Measurements from ENCODE around the gene LILRB2.
A peak's percentile ranks its signal among the peaks of the same experiment; 100 is the strongest.
"Not testable (repeated sequence)": the region's sequence is repeated elsewhere in the genome, so short reads cannot be mapped to it uniquely, and the experiment has no call there.

Gene LILRB2

DNA sequence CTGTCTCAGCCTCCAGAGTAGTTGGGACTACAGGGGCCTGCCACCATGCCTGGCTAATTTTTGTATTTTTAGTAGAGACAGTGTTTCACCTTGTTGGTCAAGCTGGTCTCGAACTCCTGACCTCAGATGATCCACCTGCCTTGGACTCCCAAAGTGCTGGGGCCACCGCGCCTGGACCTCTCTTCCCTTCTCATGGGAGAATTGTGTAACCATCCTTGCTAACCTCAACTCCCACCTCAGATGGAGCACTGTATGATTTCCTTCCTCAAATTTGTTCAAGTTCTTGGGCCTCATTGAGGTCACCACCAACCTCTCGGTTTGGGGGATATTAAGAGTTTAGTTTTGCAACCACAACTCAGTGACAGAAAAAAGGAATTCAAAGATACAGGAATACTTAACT, 21.3 kb upstream of the LILRB2 start:
- no peak for DNase-seq

DNA sequence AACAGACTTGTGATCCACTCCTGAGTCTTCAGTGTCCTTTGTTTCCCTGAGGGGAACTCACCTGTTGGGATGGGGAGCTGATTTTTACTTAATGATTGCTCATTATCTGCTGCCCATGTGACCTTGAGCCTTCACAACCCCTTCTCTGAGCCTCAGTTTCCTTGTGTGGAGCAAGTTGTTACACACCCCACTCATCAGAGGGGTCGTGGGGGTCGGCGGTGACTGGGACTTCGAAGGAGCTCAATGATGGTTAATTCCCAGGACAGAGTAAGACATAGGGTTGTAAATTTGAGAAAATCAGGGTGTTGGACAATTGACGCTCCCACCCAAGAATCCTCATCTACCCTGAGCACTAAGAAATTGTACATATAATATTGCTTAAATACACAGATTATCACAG, 18.6 kb upstream of the LILRB2 start:
- no peak for DNase-seq

DNA sequence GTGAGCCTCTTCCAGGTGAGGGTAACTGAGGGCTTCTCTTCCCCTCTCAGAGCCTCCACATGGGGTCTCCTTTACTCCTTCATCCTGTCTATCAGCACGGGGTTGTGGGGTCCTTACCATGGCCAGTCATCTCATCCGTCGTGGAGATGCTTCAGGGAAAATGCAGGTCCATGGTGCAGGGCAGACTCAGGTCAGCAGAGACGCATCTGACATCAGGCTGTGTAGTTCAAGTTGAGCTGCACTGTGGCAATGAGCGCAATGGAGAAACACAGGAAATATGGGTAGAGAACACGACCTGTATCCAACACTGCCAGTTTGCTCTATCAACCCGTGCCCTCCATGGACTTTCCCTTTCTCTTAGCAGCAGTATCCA, 18.2 kb upstream of the LILRB2 start:
- DNase-seq, result no peak

DNA sequence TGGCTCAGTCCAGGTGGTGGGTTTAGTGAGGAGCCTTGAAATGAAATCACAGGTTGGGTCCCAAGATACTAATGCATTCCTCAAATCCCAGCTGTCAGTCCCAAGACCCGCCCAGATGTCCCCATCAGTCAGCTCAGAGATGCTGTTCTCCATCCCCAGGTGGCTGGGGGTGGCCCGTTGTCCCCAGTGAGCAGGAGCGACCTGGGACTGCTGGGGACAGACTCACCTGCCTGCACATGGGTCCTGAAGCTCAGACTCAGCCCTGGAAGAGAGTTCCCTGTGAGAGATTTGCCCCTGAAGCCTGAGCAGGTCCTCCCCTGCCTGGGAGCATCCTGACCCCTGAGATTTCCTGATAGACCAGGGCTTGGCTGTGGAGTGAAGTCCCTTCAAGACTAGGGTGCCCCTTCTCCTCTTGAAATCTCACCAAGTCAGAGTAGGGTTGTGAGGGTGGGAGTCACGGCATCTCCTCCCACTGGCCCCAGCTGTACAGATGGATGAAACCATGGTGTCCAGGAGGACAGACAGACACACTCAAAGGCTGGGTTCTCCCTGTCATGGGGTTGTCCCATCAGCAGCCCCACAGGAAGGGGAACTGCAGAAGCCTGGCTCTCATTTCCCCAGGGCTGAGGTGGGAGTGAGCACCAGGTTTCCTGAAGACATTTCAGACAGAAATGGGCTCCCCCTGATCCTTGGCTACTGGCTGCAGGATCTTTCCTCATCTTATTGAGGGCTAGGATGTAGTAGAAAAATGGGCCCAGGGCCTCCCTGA, 17.6 kb upstream of the LILRB2 start:
- DNase-seq, result no peak

DNA sequence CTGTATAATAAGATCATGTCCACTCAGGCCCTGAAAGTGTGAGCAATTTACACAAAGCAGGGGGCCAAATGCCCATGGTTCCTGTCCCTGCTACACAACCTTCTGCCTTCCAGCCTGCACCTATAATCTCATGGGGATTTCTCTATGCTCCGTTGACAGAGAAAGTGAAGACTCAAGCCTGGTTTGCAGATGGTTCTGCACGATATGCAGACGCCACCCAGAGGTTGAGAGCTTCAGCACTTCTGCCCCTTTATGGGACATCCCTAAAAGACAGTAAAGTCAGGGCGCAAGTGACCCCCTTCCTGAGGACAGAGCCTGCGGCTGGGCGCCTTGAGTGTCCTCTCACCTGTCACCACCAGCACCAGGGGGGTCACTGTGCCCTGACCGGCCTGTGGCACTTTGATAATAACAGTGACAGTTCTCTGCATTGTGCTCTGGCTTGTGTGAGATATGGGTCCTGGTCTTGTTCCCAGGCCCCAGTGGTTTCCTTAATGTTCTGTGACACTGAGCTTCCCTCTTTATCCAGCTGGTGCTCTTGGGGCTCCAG, 16.9 kb upstream of the LILRB2 start:
- no peak for DNase-seq

DNA sequence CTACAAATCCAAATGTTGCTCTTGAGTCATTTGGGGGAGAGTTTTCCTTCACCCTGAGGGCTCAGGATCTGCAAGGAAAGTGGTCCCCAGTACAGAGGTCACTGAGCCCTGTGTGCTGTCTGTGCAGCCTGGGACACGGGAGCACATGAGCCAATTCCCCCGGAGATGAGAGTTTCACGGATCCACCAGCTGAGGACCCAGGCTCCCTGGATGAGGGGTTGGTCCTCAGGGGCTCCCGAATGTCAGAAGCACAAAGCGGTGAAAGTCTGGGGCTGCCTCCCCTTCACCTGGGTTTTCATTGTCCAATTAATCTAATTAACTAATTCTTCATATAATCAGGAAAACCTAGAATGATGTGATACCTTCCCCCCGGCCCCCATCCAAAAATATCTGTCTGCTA, 13.6 kb upstream of the LILRB2 start:
- no peak for DNase-seq

DNA sequence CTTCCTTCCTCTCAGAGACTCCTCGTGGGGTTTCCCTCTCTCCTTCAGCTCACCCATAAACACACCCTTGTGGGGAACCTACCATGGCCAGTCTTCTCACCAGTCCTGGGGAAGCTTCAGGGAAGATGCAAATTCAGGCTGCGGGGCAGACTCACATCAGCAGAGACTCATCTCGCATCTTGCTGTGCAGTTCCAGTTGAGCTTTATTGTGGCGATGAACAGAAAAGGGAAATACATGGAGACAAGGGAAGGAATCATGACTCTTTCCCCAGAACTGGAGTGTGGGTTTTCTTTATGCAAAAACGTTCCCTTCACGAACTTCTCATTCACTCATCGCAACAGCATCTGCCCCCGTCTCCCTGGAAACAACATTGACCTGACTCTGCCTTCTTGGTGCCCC, 8.2 kb upstream of the LILRB2 start:
- not testable (repeated sequence) for DNase-seq

DNA sequence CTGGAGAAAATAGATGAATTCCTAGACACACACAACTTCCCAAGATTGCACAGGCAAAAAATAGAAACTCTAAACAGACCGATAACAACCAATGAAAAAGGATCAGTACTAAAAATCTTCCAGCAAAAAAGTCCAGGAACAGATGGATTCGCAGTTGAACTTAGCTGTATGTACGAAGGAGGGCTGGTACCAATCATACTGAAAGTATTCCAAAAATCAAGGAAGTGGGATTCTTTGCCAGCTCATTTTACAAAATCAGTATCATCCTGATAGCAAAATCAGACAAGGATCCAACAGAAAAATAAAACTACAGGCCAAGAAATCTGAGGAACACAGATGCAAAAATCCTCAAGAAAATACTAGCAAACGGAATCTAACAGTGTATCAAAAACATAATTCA, 6.5 kb upstream of the LILRB2 start:
- DNase-seq, result no peak

DNA sequence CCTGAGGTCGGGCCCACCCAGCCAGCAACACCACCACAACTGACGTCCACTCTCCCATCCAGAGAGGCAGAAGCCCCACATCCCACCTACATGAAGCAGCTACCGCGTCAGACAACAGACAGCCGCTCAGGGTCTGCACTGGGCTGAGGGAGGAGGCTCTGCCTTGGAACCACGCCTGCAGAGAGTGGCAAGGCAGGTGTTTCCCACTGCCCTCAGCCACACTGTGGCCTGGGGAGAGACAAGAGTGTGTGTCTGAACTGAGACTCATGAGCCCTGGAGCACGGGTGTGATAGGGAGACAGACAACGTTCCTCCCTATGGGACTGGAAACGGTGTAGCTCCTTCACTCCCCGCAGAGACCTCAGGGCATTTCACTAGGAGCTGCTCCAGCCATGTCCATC, 5.4 kb upstream of the LILRB2 start:
- DNase-seq, result not testable (repeated sequence)

DNA sequence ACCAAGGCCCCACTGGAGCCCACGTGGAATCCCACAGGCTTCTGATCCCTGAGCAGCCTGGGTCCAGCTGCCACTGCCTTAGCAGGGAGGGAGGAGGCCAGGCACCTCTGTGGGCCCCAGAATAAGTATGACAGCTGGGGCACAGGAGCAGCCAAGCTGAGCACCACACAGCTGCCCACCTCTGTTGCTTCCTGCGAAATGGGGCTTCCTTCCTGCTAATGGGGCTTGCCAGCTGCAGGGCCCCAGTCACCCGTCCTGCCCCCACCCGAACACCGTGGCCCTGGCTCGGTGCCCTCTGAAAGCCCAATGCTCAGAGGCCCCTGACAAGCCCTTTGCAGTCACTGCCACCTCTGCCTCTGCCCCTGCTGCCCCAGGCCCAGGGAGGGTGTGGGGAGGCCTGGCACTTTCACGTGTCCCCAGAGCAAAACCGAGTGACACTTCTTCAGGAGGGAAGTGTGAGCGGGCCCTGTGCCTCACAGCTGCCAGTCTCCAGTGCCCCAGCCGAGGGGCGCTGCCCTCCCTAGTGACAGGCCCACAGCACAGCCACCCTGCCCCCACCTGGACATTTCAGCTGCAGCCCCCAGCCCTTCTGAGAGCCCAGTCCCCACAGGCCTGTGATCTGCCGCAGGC, 4.6 kb upstream of the LILRB2 start:
- DNase-seq, result not testable (repeated sequence)

DNA sequence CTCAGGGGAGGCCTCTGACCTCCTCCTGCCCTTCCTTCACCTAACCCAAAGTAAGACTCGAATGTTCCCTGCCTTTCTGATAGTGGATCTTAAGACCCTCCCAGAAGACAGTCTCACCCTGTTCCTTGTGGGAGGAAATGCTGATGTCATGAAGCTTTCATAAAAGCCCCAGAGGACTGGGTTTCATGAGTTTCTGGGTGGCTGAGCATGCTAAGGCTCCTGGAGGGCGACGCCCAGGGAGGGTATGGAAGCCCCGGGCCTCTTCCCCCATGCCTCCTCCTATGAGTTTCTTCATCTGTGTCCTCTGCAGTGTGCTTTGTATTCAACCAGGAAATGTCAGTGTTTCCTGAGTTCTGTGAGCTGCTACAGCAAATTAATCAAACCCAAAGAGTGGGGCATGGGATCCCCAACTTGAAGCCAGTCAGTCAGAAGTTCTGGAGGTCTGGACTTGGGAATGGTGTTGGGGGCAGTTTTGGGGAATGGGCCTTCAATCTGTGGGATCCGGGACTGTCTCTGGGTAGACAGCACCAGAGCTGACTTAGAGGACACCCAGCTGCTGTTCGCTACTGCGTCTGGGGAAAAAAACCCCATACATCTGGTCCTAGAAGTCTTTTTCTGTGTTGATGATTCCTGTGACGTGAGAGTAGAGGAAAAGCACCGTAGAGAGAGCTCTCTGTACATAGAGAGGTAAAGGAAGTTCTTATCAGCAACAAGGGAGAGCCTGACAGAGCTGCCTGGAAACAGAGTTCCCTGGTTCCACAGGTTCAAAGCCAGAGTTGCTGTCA, 2.0 kb upstream of the LILRB2 start:
- no peak for DNase-seq

DNA sequence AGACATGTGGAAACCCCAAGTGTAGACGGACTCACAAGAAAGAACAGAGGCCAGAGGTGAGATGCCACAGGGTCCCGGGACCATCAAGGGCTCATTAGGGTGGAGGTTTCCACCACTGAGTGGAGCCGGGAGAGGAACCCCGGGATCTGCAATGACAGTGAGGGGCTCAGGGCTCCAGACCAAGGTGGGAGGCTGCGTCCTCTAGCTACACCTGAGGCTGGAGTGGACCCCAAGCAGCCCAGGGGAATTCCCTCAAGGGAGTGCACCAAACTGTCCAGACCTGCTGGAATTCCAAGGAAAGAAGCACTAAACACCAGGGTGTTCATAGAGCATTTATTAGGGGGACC, 792 bp upstream of the LILRB2 start:
- DNase-seq, result not testable (repeated sequence)

DNA sequence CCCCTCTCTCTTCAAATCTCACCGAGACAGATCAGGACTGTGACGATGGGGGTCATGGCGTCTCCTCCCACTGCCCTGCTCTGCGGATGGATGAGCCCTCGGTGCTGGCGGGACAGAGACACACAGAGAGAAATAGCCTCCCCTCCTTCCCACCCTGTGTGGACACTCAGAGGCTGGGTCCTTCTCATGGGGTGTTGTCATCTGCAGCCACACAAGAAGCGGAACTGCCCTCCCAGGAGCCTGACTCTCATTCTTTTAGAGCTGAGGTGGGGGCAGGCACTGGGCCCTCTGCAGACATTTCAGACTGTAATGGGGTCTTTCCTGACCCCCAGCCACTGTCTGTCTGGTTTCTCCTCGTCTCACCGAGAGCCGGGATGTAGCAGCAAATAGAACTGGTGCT, 469 bp downstream of the LILRB2 start:
- DNase-seq, result not testable (repeated sequence)

DNA sequence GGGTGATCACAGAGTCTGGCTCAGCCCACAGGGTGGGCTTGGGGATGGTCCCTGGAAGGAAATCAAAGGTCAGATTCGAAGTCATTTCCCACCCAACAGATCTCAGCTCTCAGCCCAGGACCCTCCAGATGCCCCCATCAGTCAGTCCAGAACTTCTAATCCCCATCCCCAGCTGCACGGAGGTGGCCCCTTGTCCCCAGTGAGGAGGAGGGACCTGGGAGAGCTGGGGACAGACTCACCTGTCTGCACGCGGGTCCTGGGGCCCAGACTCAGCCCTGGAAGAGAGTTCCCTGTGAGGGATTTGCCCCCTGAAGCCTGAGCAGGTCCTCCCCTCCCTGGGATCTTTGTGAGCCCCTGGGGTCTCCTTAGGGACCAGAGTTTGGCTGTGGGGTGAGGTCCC, 885 bp downstream of the LILRB2 start:
- DNase-seq, result not testable (repeated sequence)

DNA sequence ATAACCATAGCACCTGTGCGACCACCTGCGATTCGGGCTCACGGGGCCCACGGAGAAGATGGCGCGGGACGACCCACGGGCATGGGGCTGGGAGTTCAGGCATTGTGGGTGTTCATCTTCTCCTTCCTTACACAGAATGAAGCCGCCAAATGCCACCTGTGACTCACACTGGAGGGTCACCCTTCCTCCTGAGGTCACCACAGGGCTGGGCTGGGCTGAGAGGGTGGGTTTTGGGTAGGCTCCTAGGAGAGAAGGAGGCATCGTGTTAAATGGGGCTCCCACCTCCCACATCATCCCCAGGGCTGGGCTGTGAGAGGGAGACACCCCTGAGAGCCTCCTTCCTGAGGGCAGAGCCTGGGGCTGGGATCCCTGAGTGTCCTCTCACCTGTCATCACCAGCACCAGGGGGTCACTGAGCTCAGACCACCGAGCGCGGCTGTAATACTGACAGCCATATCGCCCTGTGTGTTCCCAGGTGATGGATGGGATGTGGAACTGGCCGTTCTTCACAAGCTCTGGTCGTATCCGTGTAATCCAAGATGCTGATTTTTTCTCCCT, 1.4 kb downstream of the LILRB2 start:
- DNase-seq, result no peak

DNA sequence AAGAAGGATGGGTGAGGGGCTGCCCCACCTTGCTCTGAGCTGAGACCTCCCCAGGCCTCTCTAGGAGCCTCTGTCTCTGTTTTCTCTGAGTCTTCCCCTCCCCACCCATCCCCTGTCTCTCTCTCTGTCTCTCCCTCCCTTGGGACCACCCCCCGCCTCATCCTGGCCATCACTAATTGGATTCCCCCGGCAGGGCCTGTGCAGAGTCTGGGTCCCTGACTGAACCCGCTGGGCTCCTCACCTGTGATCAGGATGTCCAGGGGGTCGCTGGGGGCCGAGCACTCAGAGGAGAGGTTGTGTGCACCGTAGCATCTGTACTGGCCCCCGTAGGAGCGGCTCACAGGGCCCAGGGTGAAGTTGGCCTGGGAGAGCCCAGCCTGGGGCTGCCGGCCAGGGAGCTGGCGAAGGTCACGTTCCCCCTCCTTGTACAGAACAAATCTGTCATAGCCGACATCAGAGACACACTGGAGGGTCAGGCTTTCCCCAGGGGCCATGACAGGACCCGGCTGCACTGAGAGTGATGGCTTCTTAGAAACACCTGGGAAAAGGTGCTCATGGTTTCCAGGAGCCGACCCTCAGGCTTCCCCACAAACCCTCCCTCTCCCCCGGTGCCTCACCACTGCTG, 2.2 kb downstream of the LILRB2 start:
- peak; percentile 40 for DNase-seq

DNA sequence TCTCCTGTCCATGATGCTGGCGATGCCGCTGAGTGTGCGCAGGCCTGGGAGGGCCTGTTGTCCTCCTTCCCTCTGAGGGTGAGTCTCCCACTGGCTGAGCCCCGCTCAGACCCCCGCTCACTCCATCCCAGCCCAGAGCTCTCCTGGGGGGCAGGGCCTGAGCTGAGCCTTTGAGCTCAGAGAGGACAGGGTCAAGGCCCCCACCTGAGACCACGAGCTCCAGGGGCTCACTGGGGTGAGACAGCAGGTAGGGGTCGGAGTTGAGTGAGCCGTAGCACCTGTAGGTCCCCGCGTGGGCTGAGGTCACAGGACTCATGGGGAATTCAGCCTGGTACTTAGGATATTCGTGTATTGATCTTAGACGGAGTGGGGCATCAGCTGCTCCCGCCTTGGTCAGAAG, 2.9 kb downstream of the LILRB2 start:
- not testable (repeated sequence) for DNase-seq

DNA sequence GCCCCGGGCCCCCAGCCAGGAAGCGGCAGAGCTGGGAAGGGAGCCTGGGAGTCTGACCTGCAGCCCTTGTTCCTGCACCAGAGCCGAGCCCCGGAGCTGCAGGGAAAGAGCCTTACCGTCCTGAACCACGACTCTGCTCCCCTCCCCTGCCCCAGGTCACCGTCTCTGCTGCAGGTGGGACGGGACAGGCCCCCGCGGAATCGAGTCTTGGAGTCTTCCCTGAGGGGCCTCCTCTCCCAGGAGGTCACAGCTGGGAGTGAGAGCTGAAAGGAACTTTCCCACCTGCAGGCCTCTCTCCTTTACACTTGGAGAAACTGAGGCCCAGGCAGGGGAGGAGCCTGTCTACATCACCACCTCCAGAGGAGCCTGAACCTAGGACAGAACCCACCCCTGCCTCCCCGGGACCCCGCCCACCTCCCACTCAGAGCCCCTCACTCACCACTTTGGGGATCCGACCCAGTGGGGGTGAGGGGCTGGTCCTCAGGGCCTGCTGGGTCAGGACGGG, 3.7 kb downstream of the LILRB2 start:
- not testable (repeated sequence) for DNase-seq

DNA sequence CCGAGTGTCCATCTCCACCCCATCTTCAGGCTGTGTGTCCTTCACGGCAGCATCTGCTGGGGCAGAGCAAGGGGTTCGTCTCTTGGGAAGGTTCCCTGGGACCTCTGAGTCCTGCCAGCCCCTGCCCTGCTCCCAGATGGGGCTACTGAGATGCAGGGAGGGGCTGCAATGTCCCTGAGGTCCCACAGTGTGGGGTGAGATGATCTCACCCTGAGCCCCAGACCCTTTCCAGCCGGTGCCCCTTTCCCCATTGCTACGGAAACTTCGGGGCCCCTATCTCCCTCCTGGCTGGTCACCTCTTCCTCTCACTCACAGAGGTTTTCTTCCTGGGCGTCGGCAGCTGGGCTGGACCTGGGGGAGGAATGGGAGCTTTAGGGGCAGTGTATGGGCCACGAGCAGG, 5.0 kb downstream of the LILRB2 start:
- no peak for DNase-seq

DNA sequence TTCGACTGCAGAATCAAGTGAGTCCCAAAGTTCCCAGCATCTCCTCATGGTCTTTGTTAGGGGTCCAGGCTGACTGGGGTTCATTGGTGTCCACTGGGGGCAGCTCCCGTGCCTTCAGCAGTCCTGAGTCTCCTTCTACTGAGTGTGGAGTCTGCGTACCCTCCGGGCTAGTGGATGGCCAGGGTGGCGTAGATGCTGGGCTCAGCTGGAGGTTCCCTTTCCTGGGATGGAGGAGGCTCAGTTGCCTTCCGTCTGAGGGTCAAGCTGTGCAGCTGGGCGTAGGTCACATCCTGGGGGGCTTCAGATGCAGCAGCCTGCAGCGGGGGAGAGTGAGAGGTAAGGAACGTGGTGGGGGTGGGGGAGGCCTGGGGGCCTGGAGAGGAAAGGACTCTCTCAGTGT, 6.4 kb downstream of the LILRB2 start:
- not testable (repeated sequence) for DNase-seq

DNA sequence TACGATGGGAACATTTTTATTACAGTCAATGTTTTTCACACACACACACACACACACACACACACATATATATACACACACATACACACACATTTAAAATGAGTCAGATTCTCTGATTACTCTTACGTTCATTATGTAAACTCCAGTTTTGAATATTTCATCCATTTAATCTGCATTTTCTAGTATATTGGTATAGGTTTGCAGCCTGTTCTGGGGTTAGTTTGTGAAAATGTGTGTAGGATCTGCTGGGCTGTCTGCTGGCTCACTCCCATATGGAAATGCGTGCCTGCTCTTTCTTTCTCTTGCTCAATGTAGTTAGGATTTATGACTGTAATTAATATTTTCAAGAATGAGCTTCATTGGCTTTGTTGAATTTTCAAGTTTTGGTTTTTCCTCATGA, 7.1 kb downstream of the LILRB2 start:
- DNase-seq, result no peak

DNA sequence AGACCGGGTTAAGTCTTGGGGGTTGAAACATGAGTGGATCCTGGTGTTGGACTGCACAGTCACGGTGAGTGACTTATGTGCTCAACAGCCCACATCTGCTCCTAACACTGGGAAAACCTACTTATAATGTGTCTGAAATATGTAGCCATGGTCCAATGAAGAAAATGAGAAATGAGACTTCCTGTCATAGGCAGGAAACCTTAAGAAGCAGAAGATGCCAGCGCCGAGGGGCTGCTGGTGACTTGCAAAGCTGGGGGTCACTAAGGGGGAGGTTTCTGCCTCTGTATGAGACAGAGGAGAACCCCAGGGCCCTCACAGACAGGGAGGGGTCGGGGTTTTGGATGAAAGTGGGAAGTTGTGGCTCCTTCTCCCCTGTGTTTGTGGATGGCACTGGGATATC, 8.7 kb downstream of the LILRB2 start:
- DNase-seq, result not testable (repeated sequence)

DNA sequence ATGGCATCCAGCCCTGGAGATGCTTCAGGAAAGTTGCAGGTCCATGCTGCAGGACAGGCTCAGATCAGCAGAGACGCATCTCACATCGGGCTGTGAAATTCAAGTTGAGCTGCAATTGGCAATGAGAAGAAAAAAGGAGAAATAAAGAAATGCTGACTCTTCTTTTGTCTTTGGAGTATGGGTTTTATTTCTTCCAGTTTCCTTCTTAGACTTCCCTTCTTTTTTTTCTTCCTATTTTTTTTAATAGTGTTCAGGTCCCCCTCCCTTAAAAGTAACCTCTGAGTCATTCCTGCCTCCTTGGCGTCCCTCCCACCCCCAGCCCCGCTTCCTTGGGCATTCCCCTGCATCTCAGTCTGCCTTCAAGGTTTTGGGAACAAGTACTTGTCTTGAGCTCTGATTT, 9.3 kb downstream of the LILRB2 start:
- not testable (repeated sequence) for DNase-seq

All from NCI-H82 (cell line).